DND-41 (cell line): ENCODE results near the gene FUT6.
A peak's percentile ranks its signal among the peaks of the same experiment; 100 is the strongest.

Experiments
- ATAC-seq: fragments of 200-7000 bp; cut with Tn5 transposase; 3 replicates; pipeline ENCODE4 v1.9.1; 2021; ENCODE audit warnings: low read depth; ENCODE audit not compliant: insufficient read depth
- DNase-seq: peaks from one replicate; pipeline ENCODE4 v3.0.0-alpha.2; 2020
- H2AFZ ChIP-seq: 2 replicates; pipeline ENCODE4 v1.6.0; 2012; ENCODE audit warnings: low read depth, low read length
- H3K27ac ChIP-seq: 2 replicates; pipeline ENCODE4 v1.5.1; 2012; ENCODE audit warnings: low read length, inconsistent platforms
- H3K27me3 ChIP-seq: fragments of 200-600 bp; sonication (generic); 2 replicates; pipeline ENCODE4 v1.6.0; 2012; ENCODE audit warnings: low read length, mild to moderate bottlenecking, inconsistent platforms; ENCODE audit not compliant: insufficient read depth, poor library complexity
- H3K36me3 ChIP-seq: 2 replicates; pipeline ENCODE4 v1.5.1; 2012; ENCODE audit warnings: low read length, inconsistent platforms; ENCODE audit not compliant: insufficient read depth
- H3K4me1 ChIP-seq: 2 replicates; pipeline ENCODE4 v1.5.1; 2012; ENCODE audit warnings: mild to moderate bottlenecking, low read length; ENCODE audit not compliant: insufficient read depth
- H3K4me2 ChIP-seq: 2 replicates; pipeline ENCODE4 v1.6.0; 2012; ENCODE audit warnings: mild to moderate bottlenecking, moderate library complexity, low read length, inconsistent platforms; ENCODE audit not compliant: insufficient read depth
- H3K4me3 ChIP-seq, 2 experiments: fragments of 200-600 bp in 1 of 2; shearing (Covaris generic) in 1 of 2; 2 replicates each; pipeline ENCODE4 v1.5.1; 2012 to 2016; ENCODE audit warnings: inconsistent platforms in 2 of 2, low read length in 2 of 2, mild to moderate bottlenecking in 2 of 2, low read depth in 1 of 2, moderate library complexity in 1 of 2
- H3K79me2 ChIP-seq: 2 replicates; pipeline ENCODE4 v1.6.0; 2012; ENCODE audit warnings: low read length, inconsistent platforms; ENCODE audit not compliant: insufficient read depth
- H3K9ac ChIP-seq: 2 replicates; pipeline ENCODE4 v1.6.0; 2012; ENCODE audit warnings: low read depth, mild to moderate bottlenecking, inconsistent platforms, low read length, moderate library complexity
- H3K9me3 ChIP-seq: 2 replicates; pipeline ENCODE4 v1.5.1; 2012; ENCODE audit warnings: low read length, moderate library complexity, mild to moderate bottlenecking, inconsistent platforms; ENCODE audit not compliant: insufficient read depth, severe bottlenecking
- H4K20me1 ChIP-seq: 2 replicates; pipeline ENCODE4 v1.6.0; 2012; ENCODE audit warnings: low read length; ENCODE audit not compliant: insufficient read depth
- CTCF ChIP-seq: IDR thresholded peaks from 2 replicates; pipeline ENCODE4 v1.5.1; 2012; ENCODE audit warnings: borderline replicate concordance, low read length, moderate library complexity, mild to moderate bottlenecking; ENCODE audit not compliant: poor library complexity, severe bottlenecking; ENCODE audit errors: extremely low read depth
- EZH2 ChIP-seq: IDR thresholded peaks from 3 replicates; pipeline ENCODE4 v1.6.1; 2012; ENCODE audit warnings: borderline replicate concordance, low read depth, mild to moderate bottlenecking, moderate library complexity, low read length, inconsistent platforms; ENCODE audit not compliant: severe bottlenecking

The FUT6 gene

DNA sequence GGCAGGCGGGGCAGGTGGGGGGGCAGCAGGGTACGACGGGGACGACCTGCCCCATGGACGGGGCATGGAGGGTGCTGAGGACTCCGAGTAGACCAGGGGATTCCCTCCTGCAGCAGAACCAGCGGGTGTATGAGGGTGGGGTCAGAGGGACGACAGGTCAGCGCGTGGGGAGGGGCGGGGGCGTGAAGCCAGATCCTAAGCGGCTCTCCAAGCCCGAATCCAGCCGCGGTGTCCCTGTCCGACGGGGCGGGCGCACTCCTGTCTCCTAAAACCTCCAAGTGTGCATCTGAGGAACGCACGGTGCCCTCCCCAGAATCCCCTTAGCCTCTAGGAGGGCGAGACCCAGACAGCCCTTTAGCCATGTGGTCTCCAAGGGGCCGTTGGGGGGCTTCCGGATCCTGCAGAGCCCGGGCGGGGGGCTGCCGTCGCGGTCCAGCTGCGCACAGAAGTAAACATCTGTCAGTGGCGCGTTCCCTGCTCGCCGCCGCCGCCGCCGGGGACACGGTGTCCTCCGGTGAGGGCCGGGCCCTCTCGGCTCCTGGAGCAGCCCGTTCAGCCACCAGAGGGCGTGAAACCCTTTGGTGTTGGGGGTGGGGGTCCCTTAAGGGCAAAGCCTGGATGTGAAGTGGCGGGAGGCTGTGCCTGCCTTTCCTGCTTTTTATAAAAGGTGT lies 33.9 kb downstream of the FUT6 start:
- H3K4me1 ChIP-seq, result peaks cover 16% of the 10 kb centered on the region
- no peak overlapping the region for H3K27ac ChIP-seq
- H3K4me2 ChIP-seq, result no peak overlapping the region
- H4K20me1 ChIP-seq, result no peaks in the 10 kb centered on the region
- no peak overlapping the region for H2AFZ ChIP-seq
- no peak overlapping the region for H3K4me3 ChIP-seq
- ATAC-seq, result peak; percentile 37
- DNase-seq, result peak; percentile 69
- no peaks in the 10 kb centered on the region for H3K9me3 ChIP-seq
- H3K27me3 ChIP-seq, result peaks cover 5% of the 10 kb centered on the region
- H3K9ac ChIP-seq, result no peak overlapping the region
- TF ChIP-seq EZH2 (no peak), CTCF (peak; percentile 74)
- H3K79me2 ChIP-seq, result no peaks in the 10 kb centered on the region
- H3K36me3 ChIP-seq, result no peaks in the 10 kb centered on the region

DNA sequence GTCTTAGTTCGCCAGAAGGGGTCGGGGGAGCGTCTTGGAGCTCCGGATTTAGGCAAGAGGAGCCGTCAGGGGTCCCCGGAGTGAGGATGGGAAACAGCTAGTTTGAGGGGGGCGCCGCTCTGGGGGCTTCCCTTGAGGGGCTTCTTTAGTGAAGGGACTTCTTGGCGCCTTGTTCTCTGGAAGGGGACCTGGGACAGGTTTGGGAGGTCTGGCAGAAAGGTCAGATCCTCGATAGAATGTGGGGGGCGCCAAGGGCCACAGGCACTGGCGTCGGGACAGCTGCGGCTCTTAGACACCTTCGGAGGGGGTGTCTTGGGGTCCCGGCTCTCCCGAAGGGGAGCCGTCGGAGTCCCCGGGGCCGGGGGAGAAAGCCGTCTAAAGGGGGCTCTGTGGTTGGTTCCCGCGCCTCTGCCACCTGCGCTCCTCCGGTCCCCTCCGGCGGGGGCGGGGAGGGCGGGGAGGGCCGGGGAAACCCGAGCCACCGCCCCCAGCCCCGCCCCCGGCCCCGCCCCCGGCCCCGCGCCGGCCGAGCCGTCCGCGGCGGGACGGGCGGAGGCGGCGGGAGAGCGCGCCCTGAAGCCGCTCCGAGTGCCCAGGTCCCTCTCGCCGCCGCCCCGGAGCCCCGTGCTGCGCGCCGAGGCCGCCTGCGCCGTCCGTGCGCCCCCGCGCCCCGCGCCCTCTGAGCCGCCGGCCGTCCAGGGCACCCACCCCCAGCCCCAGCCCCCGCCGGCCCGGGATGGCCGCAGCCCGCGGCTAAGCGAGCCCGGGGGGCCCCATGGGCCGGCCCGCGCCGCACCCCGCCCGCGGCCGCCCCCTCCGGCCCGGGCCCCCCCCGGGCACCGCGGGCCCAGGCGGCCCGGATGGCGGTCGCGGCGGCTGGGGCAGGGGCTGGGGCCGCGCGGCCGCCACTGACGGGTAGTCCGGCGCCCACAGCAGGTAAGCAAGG lies 34.7 kb downstream of the FUT6 start, which contains the start of gene NRTN:
NRTN (plus strand) TSS at position 552 of the 946 bp plus-strand sequence. CDS start 19,099 bp downstream, outside the sequence.
- Histone ChIP-seq H3K4me3 (peak within 1 kb of the TSS in 1 of 2 experiments; percentile 46; a peak in 2 of 4 replicates), H3K9me3 (no peaks in the 10 kb centered on the region), H3K27ac (no peak within 1 kb of the TSS), H3K79me2 (no peaks in the 10 kb centered on the region), H2AFZ (peak within 1 kb of the TSS; percentile 83), H3K36me3 (no peaks in the 10 kb centered on the region), H3K4me1 (peaks cover 16% of the 10 kb centered on the region), H4K20me1 (no peaks in the 10 kb centered on the region), H3K4me2 (peak within 1 kb of the TSS; percentile 67), H3K27me3 (peaks cover 5% of the 10 kb centered on the region), H3K9ac (peak within 1 kb of the TSS; percentile 50)
- TF ChIP-seq CTCF (no peak), EZH2 (no peak)
- peak; percentile 56 for DNase-seq
- peak; percentile 28; the same call in 1 of the 3 replicates for ATAC-seq

DNA sequence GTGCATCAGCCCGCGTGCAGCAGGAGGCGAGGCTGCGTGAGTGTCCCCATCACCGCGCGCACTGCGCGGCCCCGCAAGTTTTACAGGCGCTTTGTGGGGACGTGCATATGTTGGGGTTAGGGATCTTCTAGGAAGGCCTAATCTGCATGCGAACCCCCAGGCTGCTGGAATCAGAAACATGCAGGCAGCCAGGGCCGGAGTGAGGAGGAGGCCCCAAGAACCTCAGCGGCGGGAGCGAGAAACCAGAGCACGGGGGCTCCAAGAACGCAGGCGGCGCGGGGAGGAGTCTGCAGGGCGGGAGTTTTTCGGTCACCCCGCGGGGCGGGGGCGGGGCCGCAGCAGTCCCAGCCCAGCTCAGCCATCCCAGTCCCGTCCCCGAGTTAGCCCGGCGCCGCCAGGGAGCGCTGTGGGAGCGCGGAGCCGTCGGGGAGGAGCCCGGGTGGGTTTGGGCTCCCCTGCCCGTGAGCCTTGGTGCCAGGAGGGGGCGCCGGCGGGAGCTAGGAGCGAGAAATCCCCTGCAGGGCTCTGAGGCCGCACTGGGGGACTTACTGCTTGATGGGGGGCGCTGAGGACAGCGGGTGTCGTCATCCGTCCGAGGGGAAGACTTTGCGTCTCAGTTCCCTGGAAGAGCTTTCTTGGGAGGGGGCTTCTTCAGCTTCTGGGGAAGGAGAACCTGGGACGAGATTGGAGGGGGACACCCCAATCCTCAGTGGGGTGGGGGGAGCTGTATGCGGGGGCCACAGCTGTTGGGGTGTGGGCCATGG lies 35.6 kb downstream of the FUT6 start:
- no peaks in the 10 kb centered on the region for H3K9me3 ChIP-seq
- peak; percentile 96 for DNase-seq
- peak overlapping the region; percentile 67 for H3K4me2 ChIP-seq
- TF ChIP-seq EZH2 (no peak), CTCF (peak; percentile 98)
- H4K20me1 ChIP-seq, result no peaks in the 10 kb centered on the region
- peak overlapping the region; percentile 83 for H2AFZ ChIP-seq
- peaks cover 16% of the 10 kb centered on the region for H3K4me1 ChIP-seq
- peak overlapping the region; percentile 24 for H3K27ac ChIP-seq
- peaks cover 5% of the 10 kb centered on the region for H3K27me3 ChIP-seq
- H3K4me3 ChIP-seq, result peak overlapping the region in 1 of 2 experiments; percentile 46; a peak in 2 of 4 replicates
- H3K9ac ChIP-seq, result peak overlapping the region; percentile 50
- no peaks in the 10 kb centered on the region for H3K79me2 ChIP-seq
- peak; percentile 95 for ATAC-seq
- no peaks in the 10 kb centered on the region for H3K36me3 ChIP-seq
